HG03571 (cell line): Measurements from ENCODE around the gene MYL11.
A peak's percentile ranks its signal among the peaks of the same experiment; 100 is the strongest.
"Not testable (repeated sequence)": the region's sequence is repeated elsewhere in the genome, so short reads cannot be mapped to it uniquely, and the experiment has no call there.

Experiments
- ATAC-seq: cut with Tn5 transposase; IDR thresholded peaks from one replicate; pipeline ENCODE4 v1.9.1; 2021; ENCODE audit not compliant: unreplicated experiment

Gene MYL11

DNA sequence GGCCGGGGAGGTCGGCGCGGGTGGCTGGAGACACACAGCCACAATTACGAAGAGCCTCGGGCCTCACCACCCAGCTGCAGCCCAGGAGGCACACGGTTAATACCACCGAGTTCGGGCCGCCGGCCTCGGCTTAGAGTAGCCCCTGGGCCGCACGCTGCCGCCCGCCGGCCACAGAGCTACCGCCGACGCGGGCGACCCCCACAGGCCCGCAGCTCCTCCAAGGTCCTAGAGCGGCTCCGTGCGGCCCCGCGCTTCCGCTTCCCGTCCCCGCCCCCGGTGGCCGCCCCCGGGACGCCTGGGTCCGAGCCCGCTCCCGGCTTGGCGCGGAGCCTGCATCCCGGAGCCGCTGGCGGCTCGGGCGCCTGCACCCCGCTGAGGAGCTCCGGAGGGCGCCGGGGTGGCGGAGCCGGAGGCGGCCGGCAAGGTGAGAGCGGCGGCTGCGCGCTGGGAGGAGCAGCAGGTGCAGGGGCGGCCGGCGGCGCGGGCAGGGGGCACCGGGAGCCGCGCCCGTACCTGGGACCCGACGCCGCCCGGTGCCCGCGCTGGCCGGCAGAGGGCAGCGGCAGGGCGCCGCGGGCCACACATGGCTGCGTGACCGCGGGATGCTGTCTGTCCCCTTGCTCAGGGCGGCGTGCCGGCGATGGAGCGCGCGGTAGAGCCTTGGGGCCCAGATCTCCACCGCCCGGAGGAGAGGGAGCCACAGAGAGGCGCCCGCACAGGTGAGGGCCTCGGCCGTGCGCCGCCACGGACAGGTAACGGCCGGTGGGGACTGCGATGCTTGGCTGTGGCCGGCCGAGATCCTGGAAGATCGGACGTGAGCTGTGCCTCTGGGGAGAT, 20.8 kb downstream of the MYL11 start, which contains the start of gene ZNF48:
TSS of gene ZNF48 (plus strand) at position 266 of the 837 bp plus-strand sequence. CDS start at position 641, 375 bp downstream.
- ATAC-seq: no peak

DNA sequence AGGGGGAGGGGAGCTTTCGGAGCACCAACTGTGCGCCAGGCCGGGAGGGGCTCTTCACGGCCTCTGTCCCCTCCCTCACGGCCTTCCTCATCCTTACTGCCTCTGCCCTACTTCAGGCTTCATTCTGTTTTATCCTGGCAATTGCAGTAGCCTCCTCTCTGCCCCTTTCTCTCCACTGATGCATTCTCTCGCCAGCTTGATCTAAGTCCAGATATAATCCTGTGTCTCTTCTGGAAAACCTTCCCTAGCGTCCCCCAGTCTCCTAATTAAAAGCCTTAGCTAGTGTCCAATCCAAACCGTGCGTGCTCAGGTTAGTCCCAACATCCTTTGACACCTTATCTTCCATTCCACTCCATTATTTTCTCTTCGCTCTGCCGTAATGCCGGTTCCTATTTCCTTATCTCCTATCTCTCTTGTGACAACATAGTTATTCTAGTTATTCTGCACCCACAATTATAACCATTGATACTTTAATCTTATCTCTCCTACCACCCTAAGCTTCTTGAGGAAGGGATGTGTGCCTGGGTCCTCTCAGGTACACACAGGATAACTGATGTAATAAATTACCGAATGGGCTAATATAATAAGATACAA, 21.5 kb downstream of the MYL11 start:
- no peak for ATAC-seq

DNA sequence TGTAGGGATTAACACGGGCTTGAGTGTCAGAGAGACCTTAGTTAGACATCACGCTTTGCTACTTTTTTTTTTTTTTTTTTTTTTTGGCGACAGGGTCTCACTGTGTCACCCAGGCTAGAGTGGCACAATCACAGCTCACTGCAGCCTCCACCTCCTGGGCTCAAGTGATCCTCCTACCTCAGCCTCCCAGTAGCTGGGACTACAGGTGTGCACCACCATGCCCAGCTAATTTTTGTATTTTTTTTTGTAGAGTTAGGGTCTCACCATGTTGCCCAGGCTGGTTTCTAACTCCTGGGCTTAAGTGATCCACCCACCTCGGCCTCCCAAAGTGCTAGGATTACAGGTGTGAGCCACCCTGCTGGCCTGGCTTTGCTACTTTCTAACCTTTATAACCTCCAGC, 22.0 kb downstream of the MYL11 start:
- ATAC-seq: not testable (repeated sequence)

DNA sequence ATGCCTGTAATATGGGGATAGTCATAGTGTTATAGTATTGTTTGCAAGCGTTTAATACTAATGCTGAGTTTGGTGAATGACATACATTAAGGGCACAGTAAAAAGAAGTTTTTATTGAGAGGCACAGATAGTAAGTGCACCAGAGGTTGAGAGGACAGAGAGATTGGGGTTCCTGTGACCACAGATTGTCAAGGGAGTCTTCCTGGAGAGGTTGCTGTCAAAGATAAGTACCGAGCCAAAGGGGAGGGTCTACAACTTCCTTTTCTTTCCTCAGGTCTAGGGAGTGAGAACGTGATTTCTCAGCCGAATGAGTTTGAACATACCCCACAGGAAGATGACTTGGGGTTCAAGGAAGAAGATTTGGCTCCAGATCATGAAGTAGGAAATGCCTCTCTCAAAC, 22.5 kb downstream of the MYL11 start:
- ATAC-seq: no peak

DNA sequence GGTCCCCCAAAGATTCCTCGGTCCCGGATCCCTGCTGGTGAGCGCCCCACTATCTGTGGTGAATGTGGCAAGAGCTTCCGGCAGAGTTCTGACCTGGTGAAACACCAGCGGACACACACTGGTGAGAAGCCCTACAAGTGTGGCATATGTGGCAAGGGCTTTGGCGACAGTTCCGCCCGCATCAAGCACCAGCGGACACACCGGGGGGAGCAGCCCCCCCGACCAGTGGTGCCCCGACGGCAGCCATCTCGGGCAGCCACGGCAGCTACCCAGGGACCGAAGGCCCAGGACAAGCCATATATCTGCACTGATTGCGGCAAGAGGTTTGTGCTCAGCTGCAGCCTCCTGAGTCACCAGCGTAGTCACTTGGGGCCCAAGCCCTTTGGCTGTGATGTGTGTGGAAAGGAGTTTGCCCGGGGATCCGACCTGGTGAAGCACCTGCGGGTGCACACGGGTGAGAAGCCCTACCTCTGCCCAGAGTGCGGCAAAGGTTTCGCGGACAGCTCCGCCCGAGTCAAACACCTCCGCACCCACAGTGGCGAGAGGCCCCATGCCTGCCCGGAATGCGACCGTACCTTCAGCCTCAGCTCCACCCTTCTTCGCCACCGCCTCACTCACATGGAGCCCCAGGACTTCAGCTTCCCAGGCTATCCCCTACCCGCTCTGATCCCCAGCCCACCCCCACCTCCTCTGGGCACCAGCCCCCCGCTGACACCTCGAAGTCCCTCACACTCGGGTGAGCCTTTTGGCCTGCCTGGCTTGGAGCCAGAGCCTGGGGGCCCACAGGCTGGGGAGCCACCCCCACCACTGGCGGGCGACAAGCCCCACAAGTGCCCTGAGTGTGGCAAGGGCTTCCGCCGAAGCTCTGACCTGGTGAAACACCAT, 23.4 kb downstream of the MYL11 start:
- ATAC-seq: no peak

DNA sequence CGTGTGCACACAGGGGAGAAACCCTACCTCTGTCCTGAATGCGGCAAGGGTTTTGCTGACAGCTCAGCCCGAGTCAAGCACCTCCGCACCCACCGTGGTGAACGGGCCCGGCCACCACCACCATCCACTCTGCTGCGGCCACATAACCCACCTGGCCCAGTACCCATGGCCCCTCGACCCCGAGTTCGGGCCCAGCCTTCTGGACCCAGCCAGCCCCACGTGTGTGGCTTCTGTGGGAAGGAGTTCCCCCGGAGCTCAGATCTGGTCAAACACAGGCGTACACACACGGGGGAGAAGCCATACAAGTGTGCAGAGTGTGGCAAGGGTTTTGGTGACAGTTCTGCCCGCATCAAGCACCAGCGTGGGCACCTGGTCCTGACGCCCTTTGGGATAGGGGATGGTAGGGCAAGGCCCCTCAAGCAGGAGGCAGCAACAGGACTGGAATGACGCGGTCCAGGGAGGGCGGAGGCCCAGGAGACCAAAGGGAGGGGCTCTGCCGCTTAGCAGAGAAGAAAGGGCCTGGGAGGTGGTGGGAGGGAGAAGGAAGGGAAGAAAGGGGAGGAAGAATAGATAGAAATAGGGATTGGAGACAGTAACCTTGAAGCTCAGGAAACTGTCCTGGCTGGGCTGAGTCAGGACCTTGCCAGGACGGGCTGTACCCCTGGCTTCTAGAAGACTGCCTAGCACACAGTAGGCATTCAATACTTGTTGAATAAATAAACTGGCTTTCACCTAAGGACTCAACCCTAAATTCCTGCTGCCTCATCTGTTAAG, 24.2 kb downstream of the MYL11 start:
- ATAC-seq: no peak

DNA sequence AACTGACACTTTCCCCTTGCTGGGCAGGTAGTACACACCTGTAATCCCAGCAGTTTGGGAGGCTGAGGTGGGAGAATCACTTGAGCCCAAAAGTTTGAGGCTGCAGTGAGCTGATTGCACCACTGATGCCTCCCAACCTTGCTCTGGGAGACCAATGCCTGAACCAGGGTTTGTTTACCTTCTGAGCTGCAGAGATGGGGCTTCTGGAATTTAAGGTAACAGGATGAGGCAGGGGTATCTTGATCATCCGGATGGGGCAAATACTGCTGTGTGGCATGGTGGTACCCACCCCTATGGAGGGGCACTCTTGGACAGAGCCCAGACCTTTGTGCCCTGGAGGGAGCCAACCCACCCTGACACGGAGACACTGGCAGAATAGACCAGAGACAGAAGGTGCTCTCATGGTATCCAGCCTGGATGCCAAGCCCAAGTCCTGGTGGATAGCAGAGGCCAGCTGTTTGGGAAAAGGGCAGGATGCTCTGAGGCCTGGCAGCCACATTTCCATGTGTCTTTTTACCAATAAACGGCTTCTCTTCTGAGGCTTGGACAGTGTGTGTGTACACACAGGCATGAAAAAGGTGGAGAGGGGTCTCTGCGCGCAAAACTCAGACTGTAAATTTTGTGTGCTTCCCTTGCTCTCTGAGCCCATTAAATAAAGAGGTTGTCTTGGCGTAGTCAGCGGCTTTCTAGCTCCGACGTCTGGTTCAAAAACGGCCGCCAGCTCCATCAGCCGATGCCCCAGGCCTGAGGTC, 25.0 kb downstream of the MYL11 start:
- ATAC-seq: no peak

DNA sequence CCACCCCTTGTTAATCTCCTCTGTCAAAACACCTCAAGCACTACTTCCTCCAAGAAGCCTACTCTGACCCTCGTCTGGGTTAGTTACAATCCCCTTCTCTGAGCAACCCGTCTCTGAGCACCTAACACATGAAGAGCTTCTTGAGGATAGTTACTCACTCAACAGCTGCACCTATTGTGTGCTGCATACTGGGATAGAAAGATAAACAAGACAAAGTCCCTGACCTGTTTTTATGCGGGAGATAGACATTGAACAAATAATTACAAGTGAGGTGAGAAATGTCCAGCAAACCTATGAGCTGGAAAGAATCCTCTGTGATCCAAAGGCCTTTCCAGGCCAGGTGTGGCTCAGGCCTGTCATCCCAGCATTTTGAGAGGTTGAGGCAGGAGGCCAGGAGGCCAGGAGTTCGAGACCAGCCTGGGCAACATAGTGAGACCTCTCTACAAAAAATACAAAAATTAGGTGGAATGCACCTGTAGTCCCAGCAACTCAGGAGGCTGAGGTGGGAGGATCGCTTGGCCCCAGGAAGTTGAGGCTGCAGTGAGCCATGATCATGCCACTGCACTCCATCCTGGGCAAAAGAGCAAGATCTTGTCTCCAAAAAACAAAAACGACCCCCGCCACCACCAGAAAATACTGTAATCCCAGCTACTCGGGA, 27.3 kb downstream of the MYL11 start:
- no peak for ATAC-seq

DNA sequence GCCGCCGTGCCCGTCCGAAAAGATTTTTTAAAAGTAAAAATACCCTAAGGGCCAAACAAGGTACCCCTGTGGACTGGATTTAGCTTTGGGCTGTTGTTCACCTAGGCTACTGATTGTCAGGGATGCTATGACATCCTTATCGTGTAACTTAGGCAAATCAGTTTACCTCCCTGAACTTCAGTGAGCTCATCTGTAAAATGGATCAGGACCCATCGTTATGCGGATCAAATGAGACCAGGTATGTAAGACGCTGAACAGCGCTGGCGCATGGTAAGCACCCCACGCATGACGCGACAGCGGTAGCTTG, 32.1 kb downstream of the MYL11 start:
- ATAC-seq: no peak

DNA sequence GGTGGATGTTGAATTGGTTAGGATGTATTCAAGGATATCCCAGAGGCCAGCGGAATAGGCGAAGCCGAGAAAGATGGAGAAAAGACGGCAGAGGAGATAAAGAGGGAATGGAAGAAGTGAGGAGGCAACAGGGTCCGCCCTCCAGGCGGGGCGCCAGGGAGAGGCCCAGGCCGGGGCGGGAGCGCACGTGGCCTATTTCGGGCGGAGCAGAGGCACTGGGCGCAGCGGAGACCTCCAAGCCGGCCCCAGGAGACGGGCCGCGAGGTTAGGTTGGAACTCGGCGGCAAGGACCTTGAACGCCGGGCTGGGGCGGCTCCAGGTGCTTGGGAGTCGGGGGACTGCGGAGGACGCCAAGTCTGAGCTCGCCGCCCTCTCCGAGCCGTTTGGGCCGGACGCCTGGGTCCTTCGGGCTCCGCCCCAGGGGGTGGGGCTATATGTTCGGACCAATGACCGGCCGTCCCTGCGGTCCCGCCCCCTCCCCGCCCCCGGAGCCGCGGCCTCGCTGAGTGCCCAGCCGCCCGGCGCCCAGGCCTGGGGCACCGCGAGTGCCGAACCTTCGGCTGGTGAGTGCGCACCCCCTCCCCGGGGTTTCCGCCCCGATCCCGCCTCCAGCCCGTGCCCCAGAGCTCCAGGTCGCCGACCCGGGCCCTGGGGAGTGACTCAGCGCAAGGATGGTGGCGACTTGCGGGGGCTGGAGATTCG, 32.7 kb downstream of the MYL11 start, which contains the start of gene ZNF771:
TSS of gene ZNF771 (plus strand) at position 505 of the 702 bp plus-strand sequence. CDS start 448 bp downstream, outside the sequence.
- peak; percentile 73 for ATAC-seq

DNA sequence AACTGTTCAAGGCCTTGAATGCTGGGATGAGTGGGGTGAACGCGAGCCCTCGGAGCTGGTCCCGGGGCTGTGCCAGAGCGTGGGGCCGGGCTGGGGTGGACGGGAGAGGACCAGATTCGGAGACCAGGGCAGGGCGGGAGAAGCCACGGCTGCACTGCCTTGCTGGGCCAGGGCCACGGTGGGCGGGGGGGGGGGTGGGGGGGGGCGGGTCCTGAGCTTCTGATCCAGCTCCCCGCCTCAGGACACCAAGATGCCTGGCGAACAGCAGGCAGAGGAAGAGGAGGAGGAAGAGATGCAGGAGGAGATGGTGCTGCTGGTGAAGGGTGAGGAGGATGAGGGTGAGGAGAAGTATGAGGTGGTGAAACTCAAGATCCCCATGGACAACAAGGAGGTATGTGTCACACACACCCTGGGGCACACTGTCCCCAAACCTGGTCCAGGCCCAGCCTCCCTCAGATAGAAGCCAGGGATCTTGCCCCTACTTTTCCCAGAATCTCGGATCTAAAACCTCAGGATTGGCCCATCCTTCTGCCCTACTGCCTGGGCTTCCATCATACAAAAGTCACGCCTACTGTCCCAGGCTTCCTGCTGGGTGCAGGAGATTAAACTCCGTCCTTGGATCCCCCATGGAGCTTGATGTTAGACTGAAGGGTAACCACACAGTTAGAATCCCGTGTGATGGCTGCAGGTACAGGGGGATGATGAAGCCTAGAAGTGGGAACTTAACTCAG, 33.4 kb downstream of the MYL11 start:
- no peak for ATAC-seq

DNA sequence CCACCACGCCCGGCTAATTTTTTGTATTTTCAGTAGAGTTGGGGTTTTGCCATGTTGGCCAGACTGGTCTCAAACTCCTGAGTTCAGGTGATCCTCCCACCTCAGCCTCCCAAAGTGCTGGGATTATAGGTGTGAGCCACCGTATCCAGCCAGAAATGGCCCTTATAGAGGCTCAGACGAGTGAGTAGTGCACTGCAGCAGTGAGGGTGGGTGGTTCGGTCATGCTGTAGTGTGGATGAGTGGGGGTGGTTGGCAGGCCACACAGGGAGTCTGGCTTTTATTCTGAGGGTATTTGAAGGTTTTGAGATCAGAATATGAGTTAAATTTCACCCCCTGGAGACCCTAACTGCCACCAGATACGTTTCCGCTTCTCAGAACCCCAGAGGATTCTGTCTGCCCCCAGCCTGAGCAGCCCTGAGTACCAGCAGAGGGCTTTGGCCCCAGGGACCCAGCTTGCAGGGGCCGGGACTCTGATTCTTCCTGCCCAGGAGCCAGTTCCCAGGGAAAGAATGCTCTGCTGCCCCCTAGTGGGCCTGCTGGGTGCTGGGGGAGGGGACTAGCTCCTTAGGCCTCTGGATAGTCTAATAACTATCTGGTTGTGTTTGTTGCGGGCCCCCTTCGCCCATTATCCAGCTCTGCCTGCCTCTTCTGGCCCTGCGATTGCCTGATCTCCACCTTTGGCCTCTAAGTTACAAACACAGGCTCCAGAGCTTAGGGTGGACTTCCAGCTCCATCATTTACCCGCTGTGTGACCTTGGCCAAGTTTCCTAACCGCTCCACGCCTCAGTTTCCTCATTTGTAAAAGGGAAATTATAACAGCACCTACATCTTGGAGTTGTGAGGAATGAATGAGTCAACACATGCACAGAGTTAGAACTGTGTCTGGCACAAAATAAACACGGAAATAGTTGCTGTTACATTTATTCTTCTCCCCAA, 34.8 kb downstream of the MYL11 start:
- ATAC-seq: no peak

DNA sequence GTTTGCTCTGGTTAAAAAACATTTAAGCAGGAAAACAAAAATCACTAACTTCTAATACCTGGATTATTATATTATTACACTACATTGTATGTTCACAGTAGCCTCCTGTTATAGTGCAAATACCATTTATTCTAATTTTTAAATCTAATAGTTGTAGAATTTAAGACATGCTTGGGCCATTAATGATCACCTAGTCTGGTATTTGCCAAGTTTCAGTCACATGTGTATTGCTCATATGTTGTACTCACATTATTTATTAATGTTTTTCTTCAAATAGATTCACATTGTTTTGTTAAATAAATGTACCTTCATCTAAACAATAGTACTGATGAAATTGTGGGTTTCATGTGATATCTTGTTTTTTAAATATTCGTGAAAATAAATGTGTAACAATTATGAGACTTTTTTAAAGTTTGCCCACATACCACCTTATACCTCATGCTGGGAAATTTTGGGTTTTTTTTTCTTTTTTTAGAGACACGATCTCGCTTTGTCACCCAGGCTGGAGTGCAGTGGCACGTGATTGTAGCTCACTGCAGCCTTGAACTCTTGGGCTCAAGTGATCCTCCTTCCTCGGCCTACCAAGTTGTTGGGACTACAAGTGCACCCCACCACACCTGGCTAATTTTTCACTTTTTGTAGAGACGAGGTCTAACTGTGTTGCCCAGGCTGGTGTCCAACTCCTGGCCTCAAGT, 38.7 kb downstream of the MYL11 start:
- ATAC-seq: no peak

DNA sequence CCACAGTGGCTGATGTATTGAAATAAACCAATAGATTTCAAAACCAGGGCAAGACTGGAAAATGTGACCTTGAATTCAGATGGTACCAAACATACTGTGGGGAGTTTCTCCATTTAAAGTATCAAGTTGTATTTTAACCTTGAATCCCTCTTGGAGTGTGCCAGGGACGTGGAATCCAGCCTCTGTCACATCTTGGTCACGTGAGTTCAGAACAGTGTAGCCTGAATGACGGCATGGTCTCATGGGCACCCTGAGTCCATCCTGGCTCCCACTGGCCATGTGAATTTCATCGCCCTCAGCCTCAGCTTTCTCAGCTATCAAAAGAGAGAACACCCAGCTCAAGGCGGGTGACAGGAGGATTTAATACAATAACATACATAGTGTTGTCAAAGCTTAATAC, 39.6 kb downstream of the MYL11 start:
- no peak for ATAC-seq

DNA sequence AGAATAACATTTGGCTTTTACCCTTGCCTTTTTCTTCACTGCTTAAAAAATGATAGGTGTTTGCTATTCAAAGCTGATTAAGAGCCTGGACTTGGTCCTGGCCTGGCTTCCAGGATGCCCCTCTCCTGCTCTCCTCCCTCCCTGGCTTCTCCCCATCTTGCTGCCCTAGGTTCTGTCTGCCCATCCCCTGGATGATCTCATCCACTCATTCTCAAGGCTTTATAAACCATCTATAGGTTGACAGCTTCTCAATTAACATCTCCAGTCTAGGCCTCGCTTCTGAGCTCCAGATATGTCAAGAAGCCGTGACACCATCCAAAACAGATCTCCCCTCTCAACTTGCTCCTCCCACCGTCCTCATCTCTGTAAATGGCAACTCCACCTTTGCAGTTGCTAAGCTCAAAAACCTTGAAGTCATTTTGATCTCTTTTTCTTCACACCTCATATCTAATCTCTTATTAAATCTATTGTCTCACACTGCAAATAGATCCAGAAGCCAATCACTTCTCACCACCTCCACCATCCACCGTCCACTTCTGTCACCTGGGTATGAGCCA, 41.5 kb downstream of the MYL11 start:
- ATAC-seq: no peak
